ENCODE measurements around the gene PROM1. TPM values are rescaled to one million over a fixed set of nuclear protein-coding genes. Genes with fewer than 3 reads are reported as not detected.

Gene PROM1
- polyA plus RNA-seq, 1 donor from 2014 or later: 1.1 TPM

DNA sequence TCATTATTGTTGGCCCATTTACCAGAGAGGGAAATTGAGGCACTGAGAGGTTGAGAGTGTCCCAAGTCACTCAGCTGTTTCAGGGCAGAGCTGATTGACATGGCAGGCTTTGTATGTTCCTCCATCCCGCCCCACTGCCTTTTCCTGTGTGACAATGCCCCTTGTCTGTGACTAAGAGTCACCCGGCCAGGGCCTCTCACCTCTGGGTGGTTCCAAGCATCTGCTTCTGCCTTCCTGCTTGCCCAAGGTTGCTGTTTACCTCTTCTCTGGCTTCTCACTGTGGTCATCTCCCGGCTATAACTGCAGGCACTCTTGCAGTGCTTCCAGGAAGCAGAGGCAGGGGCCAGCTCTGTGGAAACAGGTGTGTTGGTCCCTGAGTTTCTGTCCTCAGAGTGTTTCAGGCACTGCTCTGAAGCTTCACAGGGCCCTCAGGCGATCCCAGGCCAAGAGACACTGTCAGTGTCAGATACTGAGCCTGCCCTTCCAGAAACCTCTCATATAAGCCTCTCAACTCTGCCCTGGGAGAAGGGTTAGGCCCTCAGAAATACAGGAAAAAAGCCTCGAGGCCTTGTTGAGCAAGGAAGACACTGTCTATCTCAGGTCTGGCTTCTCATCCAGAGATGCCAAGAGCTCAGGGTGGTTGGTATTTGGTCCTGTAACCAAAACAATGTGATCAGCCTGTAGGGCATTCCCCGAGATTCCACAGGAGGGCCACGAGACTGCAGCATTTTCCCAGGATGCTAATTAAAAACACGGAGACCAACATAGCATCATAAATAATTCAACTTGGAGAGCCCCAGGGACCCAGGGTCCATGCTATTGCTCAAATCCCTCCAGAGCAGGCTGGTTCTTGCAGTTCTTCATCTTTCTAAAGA is 42.0 kb upstream of the PROM1 start:
- no peak overlapping the region for H3K27ac ChIP-seq (ENCODE audit: low read length)
- no peaks in the 10 kb centered on the region for H4K20me1 ChIP-seq (ENCODE audit: insufficient read depth)
- no peaks in the 10 kb centered on the region for H3F3A ChIP-seq (ENCODE audit: insufficient read depth, low read length, poor library complexity, severe bottlenecking)
- TF ChIP-seq RAD21 (conservative IDR thresholded peaks at IDR 0.05) (no peak), EP300 (conservative IDR thresholded peaks at IDR 0.05; ENCODE audit: poor library complexity, severe bottlenecking) (no peak), CTCF (IDR thresholded peaks at IDR 0.05; ENCODE audit: poor library complexity, severe bottlenecking) (no peak), TAF1 (IDR thresholded peaks at IDR 0.05; ENCODE audit: low read depth) (no peak)
- TF ChIP-seq, protein P1, sequence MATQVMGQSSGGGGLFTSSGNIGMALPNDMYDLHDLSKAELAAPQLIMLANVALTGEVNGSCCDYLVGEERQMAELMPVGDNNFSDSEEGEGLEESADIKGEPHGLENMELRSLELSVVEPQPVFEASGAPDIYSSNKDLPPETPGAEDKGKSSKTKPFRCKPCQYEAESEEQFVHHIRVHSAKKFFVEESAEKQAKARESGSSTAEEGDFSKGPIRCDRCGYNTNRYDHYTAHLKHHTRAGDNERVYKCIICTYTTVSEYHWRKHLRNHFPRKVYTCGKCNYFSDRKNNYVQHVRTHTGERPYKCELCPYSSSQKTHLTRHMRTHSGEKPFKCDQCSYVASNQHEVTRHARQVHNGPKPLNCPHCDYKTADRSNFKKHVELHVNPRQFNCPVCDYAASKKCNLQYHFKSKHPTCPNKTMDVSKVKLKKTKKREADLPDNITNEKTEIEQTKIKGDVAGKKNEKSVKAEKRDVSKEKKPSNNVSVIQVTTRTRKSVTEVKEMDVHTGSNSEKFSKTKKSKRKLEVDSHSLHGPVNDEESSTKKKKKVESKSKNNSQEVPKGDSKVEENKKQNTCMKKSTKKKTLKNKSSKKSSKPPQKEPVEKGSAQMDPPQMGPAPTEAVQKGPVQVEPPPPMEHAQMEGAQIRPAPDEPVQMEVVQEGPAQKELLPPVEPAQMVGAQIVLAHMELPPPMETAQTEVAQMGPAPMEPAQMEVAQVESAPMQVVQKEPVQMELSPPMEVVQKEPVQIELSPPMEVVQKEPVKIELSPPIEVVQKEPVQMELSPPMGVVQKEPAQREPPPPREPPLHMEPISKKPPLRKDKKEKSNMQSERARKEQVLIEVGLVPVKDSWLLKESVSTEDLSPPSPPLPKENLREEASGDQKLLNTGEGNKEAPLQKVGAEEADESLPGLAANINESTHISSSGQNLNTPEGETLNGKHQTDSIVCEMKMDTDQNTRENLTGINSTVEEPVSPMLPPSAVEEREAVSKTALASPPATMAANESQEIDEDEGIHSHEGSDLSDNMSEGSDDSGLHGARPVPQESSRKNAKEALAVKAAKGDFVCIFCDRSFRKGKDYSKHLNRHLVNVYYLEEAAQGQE (IDR thresholded peaks at IDR 0.05; ENCODE audit: borderline replicate concordance): no peak
- H2AFZ ChIP-seq (ENCODE audit: low read depth, low read length): no peak overlapping the region
- H3K9ac ChIP-seq (ENCODE audit: low read length): no peak overlapping the region
- H3K79me2 ChIP-seq (replicated peaks; ENCODE audit: insufficient read depth, low read length): no peaks in the 10 kb centered on the region
- no peaks in the 10 kb centered on the region for H3K36me3 ChIP-seq (ENCODE audit: insufficient read depth, low read length)
- H3K4me2 ChIP-seq (ENCODE audit: low read length): no peak overlapping the region
- no peaks in the 10 kb centered on the region for H3K27me3 ChIP-seq (ENCODE audit: insufficient read depth, low read depth, low read length)
- no peaks in the 10 kb centered on the region for H3K9me3 ChIP-seq (ENCODE audit: low read length)
- no peaks in the 10 kb centered on the region for H3K9me2 ChIP-seq (ENCODE audit: insufficient read depth, low read length)
- no peak overlapping the region for H3K4me3 ChIP-seq (ENCODE audit: low read length)

GRCh38 chr4:16124232-16124631 is 40.4 kb upstream of the PROM1 start:
- Histone ChIP-seq H3K9me2 (ENCODE audit: insufficient read depth, low read length) (no peaks in the 10 kb centered on the region), H3K4me3 (ENCODE audit: low read length) (no peak overlapping the region), H3K27me3 (ENCODE audit: insufficient read depth, low read depth, low read length) (no peaks in the 10 kb centered on the region), H3K27ac (ENCODE audit: low read length) (no peak overlapping the region), H4K20me1 (ENCODE audit: insufficient read depth) (no peaks in the 10 kb centered on the region), H3K79me2 (replicated peaks; ENCODE audit: insufficient read depth, low read length) (no peaks in the 10 kb centered on the region), H3K4me2 (ENCODE audit: low read length) (no peak overlapping the region), H3K36me3 (ENCODE audit: insufficient read depth, low read length) (no peaks in the 10 kb centered on the region), H3K9ac (ENCODE audit: low read length) (no peak overlapping the region), H2AFZ (ENCODE audit: low read depth, low read length) (no peak overlapping the region), H3K9me3 (ENCODE audit: low read length) (no peaks in the 10 kb centered on the region), H3F3A (ENCODE audit: insufficient read depth, low read length, poor library complexity, severe bottlenecking) (no peaks in the 10 kb centered on the region)
- no peak for TF ChIP-seq EZH2 (IDR thresholded peaks at IDR 0.05; ENCODE audit: borderline replicate concordance, insufficient read depth, low read length, poor library complexity, severe bottlenecking)
- TF ChIP-seq SMC3 (conservative IDR thresholded peaks at IDR 0.05; ENCODE audit: poor library complexity): no peak
- TF ChIP-seq CTCF (IDR thresholded peaks at IDR 0.05; ENCODE audit: poor library complexity, severe bottlenecking): no peak
- no peak for TF ChIP-seq POLR2AphosphoS5 (IDR thresholded peaks at IDR 0.05)
- no peak for TF ChIP-seq RAD21 (conservative IDR thresholded peaks at IDR 0.05)
- TF ChIP-seq TAF1 (IDR thresholded peaks at IDR 0.05; ENCODE audit: low read depth): no peak
- TF ChIP-seq, protein P1 (IDR thresholded peaks at IDR 0.05; ENCODE audit: borderline replicate concordance): no peak
- TF ChIP-seq EP300 (conservative IDR thresholded peaks at IDR 0.05; ENCODE audit: poor library complexity, severe bottlenecking): no peak
- TF ChIP-seq MXI1 (conservative IDR thresholded peaks at IDR 0.05; ENCODE audit: poor library complexity, severe bottlenecking): no peak
